Measurements from ENCODE around the gene ENOX1.

ENOX1 gene

GRCh38 chr13:43329702-43330101 lies 457.1 kb downstream of the ENOX1 start:
- DNase-seq (ENCODE audit: low read depth in 2 of 3, low spot score in 2 of 3), result no peak

- DNase-seq (ENCODE audit: low read depth in 2 of 3, low spot score in 2 of 3), result no peak
Measured at GRCh38 chr13:43328907-43329306, 457.9 kb downstream of the ENOX1 start.

- DNase-seq (ENCODE audit: low read depth in 2 of 3, low spot score in 2 of 3), result no peak
Measured at GRCh38 chr13:43326100-43326499, 460.7 kb downstream of the ENOX1 start.

- DNase-seq (ENCODE audit: low read depth in 2 of 3, low spot score in 2 of 3), result no peak
Measured at GRCh38 chr13:43325636-43326035, 461.1 kb downstream of the ENOX1 start.

- no peak for DNase-seq (ENCODE audit: low read depth in 2 of 3, low spot score in 2 of 3)
Measured at GRCh38 chr13:43324129-43324528, 462.6 kb downstream of the ENOX1 start.

GRCh38 chr13:43319617-43320444 lies 466.9 kb downstream of the ENOX1 start:
- no peak for DNase-seq (ENCODE audit: low read depth in 2 of 3, low spot score in 2 of 3)

- DNase-seq (ENCODE audit: low read depth in 2 of 3, low spot score in 2 of 3), result no peak
Measured at GRCh38 chr13:43316946-43317353, 469.8 kb downstream of the ENOX1 start.

- DNase-seq (ENCODE audit: low read depth in 2 of 3, low spot score in 2 of 3), result no peak
Measured at GRCh38 chr13:43316281-43316680, 470.5 kb downstream of the ENOX1 start.

GRCh38 chr13:43315522-43315921 lies 471.2 kb downstream of the ENOX1 start:
- no peak for DNase-seq (ENCODE audit: low read depth in 2 of 3, low spot score in 2 of 3)

- no peak for DNase-seq (ENCODE audit: low read depth in 2 of 3, low spot score in 2 of 3)
Measured at GRCh38 chr13:43309311-43309710, 477.5 kb downstream of the ENOX1 start.

GRCh38 chr13:43307921-43308433 lies 478.8 kb downstream of the ENOX1 start:
- DNase-seq (ENCODE audit: low read depth in 2 of 3, low spot score in 2 of 3), result no peak

- no peak for DNase-seq (ENCODE audit: low read depth in 2 of 3, low spot score in 2 of 3)
Measured at GRCh38 chr13:43307221-43307920, 479.4 kb downstream of the ENOX1 start.

GRCh38 chr13:43306372-43306771 lies 480.4 kb downstream of the ENOX1 start:
- no peak for DNase-seq (ENCODE audit: low read depth in 2 of 3, low spot score in 2 of 3)

GRCh38 chr13:43305416-43305815 lies 481.4 kb downstream of the ENOX1 start:
- no peak for DNase-seq (ENCODE audit: low read depth in 2 of 3, low spot score in 2 of 3)

GRCh38 chr13:43304945-43305344 lies 481.8 kb downstream of the ENOX1 start:
- DNase-seq (ENCODE audit: low read depth in 2 of 3, low spot score in 2 of 3), result no peak

GRCh38 chr13:43304449-43304848 lies 482.3 kb downstream of the ENOX1 start:
- DNase-seq (ENCODE audit: low read depth in 2 of 3, low spot score in 2 of 3), result no peak

GRCh38 chr13:43303033-43303729 lies 483.6 kb downstream of the ENOX1 start:
- no peak for DNase-seq (ENCODE audit: low read depth in 2 of 3, low spot score in 2 of 3)

GRCh38 chr13:43301346-43301969 lies 485.3 kb downstream of the ENOX1 start:
- no peak for DNase-seq (ENCODE audit: low read depth in 2 of 3, low spot score in 2 of 3)

- no peak for DNase-seq (ENCODE audit: low read depth in 2 of 3, low spot score in 2 of 3)
Measured at GRCh38 chr13:43300865-43301264, 485.9 kb downstream of the ENOX1 start.

- no peak for DNase-seq (ENCODE audit: low read depth in 2 of 3, low spot score in 2 of 3)
Measured at GRCh38 chr13:43299374-43299773, 487.4 kb downstream of the ENOX1 start.

GRCh38 chr13:43298816-43299215 lies 488.0 kb downstream of the ENOX1 start:
- no peak for DNase-seq (ENCODE audit: low read depth in 2 of 3, low spot score in 2 of 3)

Data from activated CD8-positive, alpha-beta memory T cell treated with anti-CD3 and anti-CD28 coated beads for 48 hours (primary cell).